DMS 273 (cell line): ENCODE measurements around the gene RPL34.
A peak's percentile ranks its signal among the peaks of the same experiment; 100 is the strongest.
"Not testable (repeated sequence)": the region's sequence is repeated elsewhere in the genome, so short reads cannot be mapped to it uniquely, and the experiment has no call there.

ENCODE experiments used
- DNase-seq: peaks from one replicate; lab custom pipeline; 2025; ENCODE audit not compliant: unreplicated experiment; lab: John Stamatoyannopoulos, UW

Gene RPL34

GRCh38 chr4:108620101-108620932 is at the start of gene RPL34:
TSS of gene RPL34 (plus strand) at chr4:108620576. CDS start at chr4:108621960, 1,384 bp downstream.
- DNase-seq: peak; percentile 98

GRCh38 chr4:108570993-108571569 is 49.3 kb upstream of the RPL34 start:
- no peak for DNase-seq

GRCh38 chr4:108574402-108574801 is 46.0 kb upstream of the RPL34 start:
- no peak for DNase-seq

- no peak for DNase-seq
Measured at GRCh38 chr4:108581083-108581482, 39.3 kb upstream of the RPL34 start.

GRCh38 chr4:108586778-108587177 is 33.6 kb upstream of the RPL34 start:
- DNase-seq: no peak

GRCh38 chr4:108588878-108589277 is 31.5 kb upstream of the RPL34 start:
- no peak for DNase-seq

DNA sequence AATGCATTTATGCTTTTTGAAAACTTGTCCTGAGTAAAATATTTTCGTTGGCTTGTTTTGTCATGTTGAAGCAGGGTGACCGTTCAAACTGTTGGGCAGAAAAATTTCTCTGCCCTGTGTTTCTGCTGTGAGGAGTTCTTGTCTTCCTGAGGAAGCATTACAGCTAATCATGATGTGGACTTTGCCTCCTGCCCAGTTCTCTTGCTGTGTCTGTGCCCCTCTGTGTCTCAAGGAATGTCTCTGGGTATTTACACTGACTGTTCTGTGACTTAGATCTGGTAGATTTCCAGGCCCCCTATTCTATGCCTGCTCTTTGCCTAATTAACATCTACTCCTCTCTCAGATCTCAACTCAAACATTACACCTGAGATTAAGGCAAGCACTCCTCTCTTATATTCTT is 30.4 kb upstream of the RPL34 start:
- DNase-seq: no peak

GRCh38 chr4:108590776-108591175 is 29.6 kb upstream of the RPL34 start:
- no peak for DNase-seq

DNA sequence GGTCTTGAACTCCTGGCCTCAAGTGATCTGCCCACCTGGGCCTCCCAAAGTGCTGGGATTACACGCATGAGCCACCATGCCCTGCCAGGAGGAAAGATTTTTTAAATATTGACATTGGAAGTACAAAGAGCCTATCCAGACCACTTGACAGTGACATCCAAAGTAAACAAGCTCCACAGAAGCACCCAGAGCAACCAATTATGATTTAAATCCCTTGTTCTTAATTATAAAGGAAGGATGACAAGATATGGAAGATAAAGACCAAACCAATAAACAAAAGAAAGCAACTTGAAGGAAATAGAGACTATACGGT is 27.7 kb upstream of the RPL34 start:
- no peak for DNase-seq

- not testable (repeated sequence) for DNase-seq
Measured at GRCh38 chr4:108594296-108594695, 26.1 kb upstream of the RPL34 start.

- DNase-seq: no peak
Measured at GRCh38 chr4:108596344-108596743, 24.0 kb upstream of the RPL34 start.

GRCh38 chr4:108601106-108601505 is 19.3 kb upstream of the RPL34 start:
- DNase-seq: no peak

GRCh38 chr4:108601532-108601931 is 18.8 kb upstream of the RPL34 start:
- DNase-seq: no peak

DNA sequence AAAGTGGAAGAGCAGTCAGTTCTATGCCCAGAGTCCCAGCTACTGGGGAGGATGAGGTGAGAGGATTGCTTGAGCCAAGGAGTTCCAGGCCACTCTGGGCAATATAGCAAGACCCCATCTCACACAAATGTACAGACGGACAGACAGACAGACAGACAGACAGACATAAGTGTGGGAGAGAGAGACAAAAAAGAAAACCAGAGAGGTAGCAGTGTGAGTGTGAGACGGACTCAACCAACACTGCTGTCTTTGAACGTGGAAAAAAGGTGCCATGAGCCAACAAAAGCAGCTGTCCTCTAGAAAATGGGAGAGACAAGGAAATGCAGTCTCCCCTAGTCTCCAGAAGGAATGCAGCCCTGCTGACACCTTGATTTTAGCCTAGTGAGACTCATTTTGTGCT is 18.2 kb upstream of the RPL34 start:
- DNase-seq: no peak

DNA sequence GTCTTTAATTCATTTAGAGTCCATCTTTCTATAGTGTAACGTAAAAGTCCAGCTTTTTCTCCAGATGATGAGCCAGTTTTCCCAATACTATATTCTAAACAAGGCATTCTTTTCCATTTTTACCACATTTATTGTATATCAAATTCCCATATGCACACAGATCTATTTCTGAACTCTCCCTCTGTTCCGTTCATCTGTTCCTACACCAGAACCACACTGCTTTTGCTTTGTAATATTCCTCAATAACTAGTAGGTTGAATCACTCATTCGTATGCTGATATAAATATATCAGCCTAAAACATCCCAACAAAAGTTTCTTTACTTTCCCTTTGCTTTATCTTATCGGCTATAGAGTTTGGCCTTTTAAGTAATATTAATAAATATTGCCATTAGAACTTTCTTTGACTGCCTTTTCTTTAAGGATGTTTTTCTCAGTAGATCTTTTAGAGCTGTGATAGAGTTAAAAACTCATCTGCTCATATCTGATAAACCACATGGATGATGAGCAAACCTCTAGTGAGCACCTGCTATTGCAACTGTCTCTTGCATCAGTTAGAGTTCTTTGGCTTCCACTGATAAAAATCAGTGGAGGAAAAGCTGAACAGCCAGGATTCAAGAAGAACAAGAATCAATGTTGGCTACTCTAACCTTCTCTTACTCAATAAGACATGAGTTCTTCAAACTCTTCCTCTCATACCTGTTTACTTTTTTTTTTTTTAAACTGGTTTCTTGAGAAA is 13.1 kb upstream of the RPL34 start:
- DNase-seq: no peak

- no peak for DNase-seq
Measured at GRCh38 chr4:108611365-108611764, 9.0 kb upstream of the RPL34 start.

- no peak for DNase-seq
Measured at GRCh38 chr4:108612365-108612764, 8.0 kb upstream of the RPL34 start.

GRCh38 chr4:108619372-108620100 is 840 bp upstream of the RPL34 start:
- DNase-seq: no peak

- DNase-seq: peak; percentile 10
Measured at GRCh38 chr4:108620933-108621905, 843 bp downstream of the RPL34 start.

DNA sequence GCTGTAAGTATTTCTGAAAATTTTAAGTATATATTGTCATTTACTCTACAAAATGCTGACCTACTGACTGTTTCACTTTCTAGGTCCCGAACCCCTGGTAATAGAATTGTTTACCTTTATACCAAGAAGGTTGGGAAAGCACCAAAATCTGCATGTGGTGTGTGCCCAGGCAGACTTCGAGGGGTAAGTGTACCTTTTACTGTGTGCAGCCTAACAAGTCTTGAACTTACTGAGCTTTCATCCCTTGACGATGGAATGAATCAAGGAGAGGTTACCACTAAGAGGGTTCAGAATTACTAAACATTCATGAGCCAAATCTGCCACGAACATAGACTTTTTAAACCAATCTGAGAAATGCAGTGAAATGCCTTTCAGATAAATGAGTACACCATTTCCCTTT is 1.6 kb downstream of the RPL34 start:
- DNase-seq: no peak
